GM08714 (cell line): ENCODE data around the gene ANLN.
"Not testable (repeated sequence)": the region's sequence is repeated elsewhere in the genome, so short reads cannot be mapped to it uniquely, and the experiment has no call there.

ENCODE experiments used
- H3K4me3 ChIP-seq: fragments of 200-500 bp; sonication (Bioruptor generic); 2 replicates; pipeline ENCODE4 v1.5.1; 2014; ENCODE audit warnings: mild to moderate bottlenecking, low read length, inconsistent platforms
- ZNF274 ChIP-seq: IDR thresholded peaks from 2 replicates; pipeline ENCODE4 v1.6.1; 2012; ENCODE audit warnings: mild to moderate bottlenecking, low read depth, low read length

ANLN gene

GRCh38 chr7:36455646-36456045 is 66.0 kb downstream of the ANLN start:
- no peak for TF ChIP-seq ZNF274
- no peak overlapping the region for H3K4me3 ChIP-seq

- no peak for TF ChIP-seq ZNF274
- H3K4me3 ChIP-seq = no peak overlapping the region
Observed at GRCh38 chr7:36456138-36456537, 66.5 kb downstream of the ANLN start.

- no peak overlapping the region for H3K4me3 ChIP-seq
- TF ChIP-seq ZNF274 = no peak
Observed at GRCh38 chr7:36456548-36456947, 66.9 kb downstream of the ANLN start.

GRCh38 chr7:36459236-36459960 is 69.7 kb downstream of the ANLN start:
- no peak overlapping the region for H3K4me3 ChIP-seq
- no peak for TF ChIP-seq ZNF274

GRCh38 chr7:36460811-36461429 is 71.3 kb downstream of the ANLN start:
- TF ChIP-seq ZNF274 = no peak
- H3K4me3 ChIP-seq = no peak overlapping the region

- no peak overlapping the region for H3K4me3 ChIP-seq
- TF ChIP-seq ZNF274 = no peak
Observed at GRCh38 chr7:36462551-36463137, 73.0 kb downstream of the ANLN start.

GRCh38 chr7:36464271-36464670 is 74.6 kb downstream of the ANLN start:
- TF ChIP-seq ZNF274 = no peak
- H3K4me3 ChIP-seq = no peak overlapping the region

GRCh38 chr7:36466001-36466400 is 76.3 kb downstream of the ANLN start:
- not testable (repeated sequence) for H3K4me3 ChIP-seq

GRCh38 chr7:36468370-36469101 is 78.9 kb downstream of the ANLN start:
- H3K4me3 ChIP-seq = no peak overlapping the region
- TF ChIP-seq ZNF274 = no peak

- TF ChIP-seq ZNF274 = no peak
- H3K4me3 ChIP-seq = no peak overlapping the region
Observed at GRCh38 chr7:36469236-36469635, 79.6 kb downstream of the ANLN start.

GRCh38 chr7:36472141-36472729 is 82.6 kb downstream of the ANLN start:
- TF ChIP-seq ZNF274 = no peak
- no peak overlapping the region for H3K4me3 ChIP-seq

- no peak for TF ChIP-seq ZNF274
- H3K4me3 ChIP-seq = no peak overlapping the region
Observed at GRCh38 chr7:36473454-36474282, 84.0 kb downstream of the ANLN start.

- no peak for TF ChIP-seq ZNF274
- no peak overlapping the region for H3K4me3 ChIP-seq
Observed at GRCh38 chr7:36474283-36475010, 84.8 kb downstream of the ANLN start.
